Peyer's patch (tissue), 4 donors: ENCODE measurements around the gene FCRL3.
A peak's percentile ranks its signal among the peaks of the same experiment; 100 is the strongest.

Experiments used
- POLR2A ChIP-seq, 2 donors: fragments of 450-650 bp; IDR thresholded peaks; one replicate each; pipeline ENCODE4 v1.5.1; 2017; ENCODE audit warnings: antibody characterized with exemption in 2 of 2, mild to moderate bottlenecking in 2 of 2, moderate library complexity in 2 of 2
- TF ChIP-seq, protein P1 (sequence below), 6 experiments: fragments of 450-650 bp in 4 of 6; fragments of 200-600 bp in 2 of 6; sonication (generic) in 1 of 6; IDR thresholded peaks; one replicate each; pipeline ENCODE4 v1.5.1; 2017 to 2019; ENCODE audit warnings: antibody characterized with exemption in 6 of 6, mild to moderate bottlenecking in 3 of 6, moderate library complexity in 1 of 6

DNA sequence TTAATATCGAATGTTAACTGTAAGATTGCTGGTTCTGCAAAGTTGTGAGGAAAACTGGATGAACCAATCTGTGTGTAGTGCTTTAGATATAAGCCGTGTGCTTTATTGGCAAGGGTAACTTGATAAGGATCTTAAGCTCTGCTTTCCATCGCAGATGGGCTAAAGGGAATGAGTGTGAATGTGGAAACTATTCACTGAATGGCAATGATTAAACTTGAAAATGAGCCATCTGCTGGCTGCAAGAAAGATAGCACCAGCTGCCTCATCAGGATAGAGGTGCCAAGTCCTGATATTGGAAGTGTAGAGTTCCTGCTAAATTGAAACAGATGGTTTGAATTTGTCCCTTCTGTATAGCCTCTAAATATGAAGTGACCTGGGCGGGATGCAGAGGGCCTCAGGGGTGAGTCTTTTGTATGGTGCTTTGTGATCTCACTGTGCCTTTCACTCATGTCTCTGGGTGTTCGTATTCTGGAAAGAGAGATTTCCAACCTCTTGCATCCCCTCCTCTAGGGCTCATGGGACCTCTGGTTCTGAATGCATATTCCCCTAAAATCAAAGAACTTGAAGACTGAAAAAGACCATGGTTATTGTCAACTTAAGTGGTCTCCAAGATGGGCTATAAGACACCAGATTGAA, 9.2 kb downstream of the FCRL3 start:
- TF ChIP-seq, protein P1, sequence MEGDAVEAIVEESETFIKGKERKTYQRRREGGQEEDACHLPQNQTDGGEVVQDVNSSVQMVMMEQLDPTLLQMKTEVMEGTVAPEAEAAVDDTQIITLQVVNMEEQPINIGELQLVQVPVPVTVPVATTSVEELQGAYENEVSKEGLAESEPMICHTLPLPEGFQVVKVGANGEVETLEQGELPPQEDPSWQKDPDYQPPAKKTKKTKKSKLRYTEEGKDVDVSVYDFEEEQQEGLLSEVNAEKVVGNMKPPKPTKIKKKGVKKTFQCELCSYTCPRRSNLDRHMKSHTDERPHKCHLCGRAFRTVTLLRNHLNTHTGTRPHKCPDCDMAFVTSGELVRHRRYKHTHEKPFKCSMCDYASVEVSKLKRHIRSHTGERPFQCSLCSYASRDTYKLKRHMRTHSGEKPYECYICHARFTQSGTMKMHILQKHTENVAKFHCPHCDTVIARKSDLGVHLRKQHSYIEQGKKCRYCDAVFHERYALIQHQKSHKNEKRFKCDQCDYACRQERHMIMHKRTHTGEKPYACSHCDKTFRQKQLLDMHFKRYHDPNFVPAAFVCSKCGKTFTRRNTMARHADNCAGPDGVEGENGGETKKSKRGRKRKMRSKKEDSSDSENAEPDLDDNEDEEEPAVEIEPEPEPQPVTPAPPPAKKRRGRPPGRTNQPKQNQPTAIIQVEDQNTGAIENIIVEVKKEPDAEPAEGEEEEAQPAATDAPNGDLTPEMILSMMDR (IDR thresholded peaks at IDR 0.05): peak; percentile 41 to 56 (median 52)
- TF ChIP-seq POLR2A (IDR thresholded peaks at IDR 0.05): no peak
